ENCODE measurements around the gene C1orf167.

The C1orf167 gene

DNA sequence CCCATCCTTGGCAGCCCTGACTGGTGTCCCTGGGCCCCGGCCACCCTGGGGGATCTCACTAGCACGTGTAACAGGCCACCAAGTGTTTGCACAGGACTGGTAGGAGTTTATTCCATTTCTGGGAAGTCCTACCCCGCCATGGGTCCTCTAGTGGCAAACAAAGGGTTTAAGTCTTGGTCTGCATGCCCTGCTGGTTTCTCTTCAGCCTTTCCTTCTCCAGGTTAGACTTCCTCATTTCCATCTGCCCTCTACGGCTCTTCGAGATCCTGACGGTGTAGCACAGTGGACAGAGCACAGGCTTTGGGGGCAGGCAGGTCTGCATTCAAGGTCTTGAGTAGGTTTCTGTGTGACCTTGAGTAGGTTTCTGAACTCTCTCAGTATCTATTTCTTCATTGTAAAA, 23.2 kb upstream of the C1orf167 start:
- TF ChIP-seq, protein P1, sequence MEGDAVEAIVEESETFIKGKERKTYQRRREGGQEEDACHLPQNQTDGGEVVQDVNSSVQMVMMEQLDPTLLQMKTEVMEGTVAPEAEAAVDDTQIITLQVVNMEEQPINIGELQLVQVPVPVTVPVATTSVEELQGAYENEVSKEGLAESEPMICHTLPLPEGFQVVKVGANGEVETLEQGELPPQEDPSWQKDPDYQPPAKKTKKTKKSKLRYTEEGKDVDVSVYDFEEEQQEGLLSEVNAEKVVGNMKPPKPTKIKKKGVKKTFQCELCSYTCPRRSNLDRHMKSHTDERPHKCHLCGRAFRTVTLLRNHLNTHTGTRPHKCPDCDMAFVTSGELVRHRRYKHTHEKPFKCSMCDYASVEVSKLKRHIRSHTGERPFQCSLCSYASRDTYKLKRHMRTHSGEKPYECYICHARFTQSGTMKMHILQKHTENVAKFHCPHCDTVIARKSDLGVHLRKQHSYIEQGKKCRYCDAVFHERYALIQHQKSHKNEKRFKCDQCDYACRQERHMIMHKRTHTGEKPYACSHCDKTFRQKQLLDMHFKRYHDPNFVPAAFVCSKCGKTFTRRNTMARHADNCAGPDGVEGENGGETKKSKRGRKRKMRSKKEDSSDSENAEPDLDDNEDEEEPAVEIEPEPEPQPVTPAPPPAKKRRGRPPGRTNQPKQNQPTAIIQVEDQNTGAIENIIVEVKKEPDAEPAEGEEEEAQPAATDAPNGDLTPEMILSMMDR (IDR thresholded peaks at IDR 0.05) = no peak

DNA sequence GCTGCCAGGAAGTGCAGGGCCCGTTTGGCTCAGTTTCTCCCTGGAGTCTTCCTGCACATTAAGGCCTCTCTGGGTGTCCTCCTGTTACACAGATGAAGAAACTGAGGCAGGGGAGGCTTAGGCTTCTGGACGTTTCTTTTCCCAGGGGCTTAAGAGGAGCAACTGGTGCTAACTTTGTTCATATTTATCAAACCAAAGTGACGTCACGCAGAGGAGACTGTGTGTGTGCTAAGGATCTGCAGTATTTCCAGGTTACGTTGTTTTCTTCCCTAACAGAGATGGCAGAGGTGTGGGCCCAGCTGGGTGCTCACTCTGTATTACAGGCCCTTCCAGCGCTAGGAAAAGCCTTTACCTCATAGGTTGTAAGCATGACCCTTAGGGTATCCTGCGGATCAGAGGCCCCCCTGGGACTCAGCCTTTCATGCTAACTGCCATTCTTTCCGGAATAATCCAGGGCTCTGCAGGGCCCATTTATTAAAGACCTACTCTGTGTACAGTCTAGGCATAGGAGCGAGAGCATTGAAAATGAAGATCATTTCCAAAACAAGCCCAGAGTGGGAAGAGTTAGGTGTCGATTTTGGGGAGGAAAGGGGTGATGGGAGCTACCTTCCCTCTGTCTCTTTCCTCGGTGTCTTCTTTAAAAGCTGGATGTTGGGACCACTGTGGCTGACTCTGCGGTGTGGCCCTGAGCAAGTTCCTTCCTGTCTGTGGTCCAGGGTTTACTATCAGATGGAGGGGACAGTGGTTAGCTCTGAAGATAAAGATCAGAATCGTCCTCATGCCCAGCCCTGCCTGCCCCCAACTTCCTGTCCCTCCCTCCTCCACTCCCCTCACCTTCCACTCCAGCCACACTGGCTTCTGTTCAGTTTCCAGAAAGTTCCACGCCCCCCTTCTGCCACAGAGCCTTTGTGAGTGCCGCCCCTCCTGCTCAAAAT, 21.5 kb upstream of the C1orf167 start:
- TF ChIP-seq, protein P1 (IDR thresholded peaks at IDR 0.05) = no peak

DNA sequence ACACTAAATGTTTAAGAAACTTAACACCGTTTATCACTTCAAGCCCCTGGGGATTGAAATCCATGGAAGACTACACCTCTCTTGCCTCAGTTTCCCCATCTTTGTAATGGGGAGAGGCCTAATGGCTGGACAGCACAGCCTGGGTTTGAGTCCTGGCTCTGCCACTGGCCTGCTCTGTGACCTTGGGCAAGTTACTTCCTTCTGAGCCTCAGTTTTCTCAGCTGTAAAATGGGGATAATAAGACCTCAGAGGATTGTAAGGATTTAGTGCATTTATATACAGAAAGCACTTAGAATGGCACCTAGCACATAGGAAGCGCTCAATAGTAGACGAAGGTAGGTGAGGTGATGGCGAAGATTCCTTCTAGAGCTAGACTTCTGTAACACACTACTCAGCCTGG, 20.5 kb upstream of the C1orf167 start:
- TF ChIP-seq, protein P1 (IDR thresholded peaks at IDR 0.05) = no peak

DNA sequence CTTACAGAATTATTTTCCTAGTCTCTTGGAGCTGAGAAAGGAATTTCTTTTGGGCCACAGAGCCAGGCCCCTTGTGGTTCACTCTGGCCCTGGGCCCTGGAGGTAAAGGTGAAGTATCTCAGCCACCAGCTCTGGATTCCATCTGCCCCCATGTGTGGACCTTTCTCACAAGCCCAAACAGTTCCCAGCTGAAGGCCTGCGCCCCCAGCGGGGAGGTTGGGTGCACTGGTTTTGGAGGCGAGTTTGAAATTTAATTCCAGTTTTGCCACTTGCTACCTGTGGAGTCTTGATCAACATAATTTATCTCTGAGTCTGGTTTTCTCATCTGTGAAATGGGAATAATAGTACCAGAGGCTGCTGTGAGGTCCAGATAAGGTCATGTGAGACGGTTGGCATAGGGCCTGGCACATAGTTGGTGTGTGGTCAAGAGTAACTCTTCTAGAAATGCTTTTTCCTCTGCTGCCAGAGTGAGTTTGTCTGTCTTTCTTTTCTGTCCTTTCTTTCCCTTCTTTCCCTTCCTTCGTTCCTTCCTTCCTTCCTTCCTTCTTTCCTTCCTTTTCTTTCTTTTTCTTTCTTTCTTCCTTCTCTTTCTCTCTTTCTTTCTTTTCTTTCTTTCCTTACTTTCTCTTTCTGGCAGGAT, 20.0 kb upstream of the C1orf167 start:
- TF ChIP-seq, protein P1 (IDR thresholded peaks at IDR 0.05) = no peak

DNA sequence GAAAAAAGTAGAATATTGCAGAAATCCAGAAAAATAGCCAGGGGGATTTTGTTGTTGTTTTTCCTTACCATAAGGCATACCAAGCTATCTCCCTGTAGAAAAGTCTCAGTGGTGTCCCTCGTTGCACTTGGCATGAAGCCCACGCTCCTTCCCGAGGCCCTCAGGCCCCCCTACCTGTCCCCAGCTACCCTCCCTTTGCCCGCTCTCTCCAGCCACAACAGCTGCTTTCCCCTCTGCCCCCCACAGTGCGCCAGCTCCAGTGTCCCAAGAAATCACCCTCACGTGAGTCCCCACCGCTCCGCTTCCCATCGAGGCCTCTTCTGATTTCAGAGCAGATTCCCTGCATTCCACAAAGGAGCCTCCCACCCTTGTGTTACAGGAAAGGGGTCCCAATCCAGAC, 17.7 kb upstream of the C1orf167 start:
- TF ChIP-seq, protein P1 (IDR thresholded peaks at IDR 0.05) = no peak

DNA sequence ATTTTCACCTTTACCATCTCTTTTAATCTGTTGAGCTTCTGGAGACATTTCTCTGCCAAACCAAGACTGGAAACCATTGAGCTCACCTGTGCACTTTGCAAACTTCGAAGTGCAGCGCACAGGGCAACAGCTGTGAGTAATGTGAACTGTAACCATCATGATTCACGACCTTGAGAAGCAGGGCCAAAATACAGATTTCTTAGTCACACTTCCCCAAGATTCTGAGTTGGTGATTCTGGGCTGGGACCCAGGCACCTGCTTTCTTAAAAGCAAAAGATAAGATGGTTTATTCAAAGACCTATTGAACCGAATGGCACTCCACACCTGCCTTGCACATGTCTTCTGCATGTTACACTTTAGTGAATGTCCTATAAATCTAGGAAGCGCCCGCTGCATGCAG, 15.9 kb upstream of the C1orf167 start:
- TF ChIP-seq, protein P1 (IDR thresholded peaks at IDR 0.05) = no peak

DNA sequence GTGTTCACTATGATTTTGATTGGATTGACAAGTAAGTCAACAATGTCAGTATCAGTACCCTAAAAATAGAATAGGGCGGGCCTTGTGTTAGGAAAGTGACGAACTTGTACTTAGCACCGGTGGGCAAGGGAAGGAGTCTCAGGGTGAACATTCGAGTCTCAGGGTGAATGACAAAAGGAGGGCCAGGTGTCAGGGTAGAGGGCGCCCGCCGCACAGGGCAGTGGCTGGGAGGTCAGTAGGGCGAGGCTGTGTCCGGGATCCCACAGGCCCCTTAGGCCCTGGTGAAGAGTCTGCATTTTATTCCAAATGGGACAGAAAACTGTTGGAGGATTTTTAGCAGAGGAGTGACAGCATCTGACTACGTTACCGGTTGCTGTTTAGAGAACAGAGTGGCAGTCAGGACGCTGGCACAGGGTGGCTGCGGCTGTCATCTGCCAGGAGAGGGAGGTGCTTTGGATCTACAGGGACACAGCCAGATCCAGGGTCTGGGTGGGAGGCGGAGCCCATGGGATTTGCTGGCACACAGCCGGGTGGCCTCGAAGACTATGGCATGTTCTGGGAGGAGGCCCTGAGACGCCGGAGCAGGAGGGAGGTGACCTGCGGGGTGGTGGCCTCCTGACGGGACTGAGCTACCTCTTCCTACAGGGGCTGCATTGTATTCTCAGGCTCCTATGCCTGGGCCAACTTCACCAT, 15.1 kb upstream of the C1orf167 start:
- TF ChIP-seq, protein P1 (IDR thresholded peaks at IDR 0.05) = no peak
